SHP77 treated with DMSO at 0.1 percent for 48 hours (cell line): ENCODE results near the gene COL2A1.

Experiments
- DNase-seq: peaks from one replicate; lab custom pipeline; 2025; lab: John Stamatoyannopoulos, UW

Gene COL2A1

DNA sequence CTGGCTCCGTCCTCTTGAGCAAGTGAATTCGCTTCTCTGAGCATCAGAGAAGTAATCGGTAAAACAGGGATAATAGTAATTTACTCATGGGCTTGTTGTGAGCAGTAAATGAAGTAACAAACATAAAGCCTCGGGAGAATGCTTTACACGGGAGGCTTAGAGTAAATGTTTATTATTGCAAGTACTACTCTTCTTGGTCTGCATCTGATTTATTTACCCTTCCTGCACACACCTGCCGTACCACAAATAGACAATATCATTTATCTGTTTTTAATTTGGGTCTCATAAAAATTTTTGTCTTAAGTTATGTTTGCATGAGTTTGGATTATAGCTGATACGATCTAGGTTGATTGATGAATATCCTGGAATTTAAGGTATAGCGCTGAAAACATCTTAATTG is 7.8 kb upstream of the COL2A1 start:
- no peak for DNase-seq

DNA sequence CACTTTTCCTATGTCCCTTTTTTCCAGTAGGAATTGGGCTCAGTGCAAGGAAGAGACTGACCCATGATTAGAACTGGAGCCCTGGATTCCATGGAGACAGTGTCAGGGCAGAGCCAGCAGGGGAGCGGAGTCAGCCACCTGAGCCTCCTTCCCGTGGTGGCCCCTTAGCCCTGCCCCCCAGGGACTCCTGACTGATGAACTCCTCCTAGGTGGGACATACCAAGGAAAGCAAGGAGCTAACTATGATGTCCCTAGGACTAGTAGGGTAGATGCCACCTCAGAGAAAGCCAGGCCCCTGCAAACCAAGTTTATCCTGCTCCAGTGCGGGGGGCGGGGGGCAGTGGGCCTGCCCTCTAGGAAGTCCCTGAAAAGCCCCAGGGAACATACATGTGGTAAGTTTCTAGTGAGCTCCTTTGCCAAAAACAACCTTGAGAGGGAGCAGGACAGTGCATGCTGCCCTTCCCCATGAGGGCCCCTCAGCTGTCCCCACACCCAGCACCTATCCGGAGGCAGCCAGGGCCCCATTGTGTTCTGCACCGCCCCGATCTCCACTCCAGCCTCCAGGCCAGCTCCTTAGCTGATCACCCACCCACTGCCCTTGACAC is 6.2 kb upstream of the COL2A1 start:
- no peak for DNase-seq

DNA sequence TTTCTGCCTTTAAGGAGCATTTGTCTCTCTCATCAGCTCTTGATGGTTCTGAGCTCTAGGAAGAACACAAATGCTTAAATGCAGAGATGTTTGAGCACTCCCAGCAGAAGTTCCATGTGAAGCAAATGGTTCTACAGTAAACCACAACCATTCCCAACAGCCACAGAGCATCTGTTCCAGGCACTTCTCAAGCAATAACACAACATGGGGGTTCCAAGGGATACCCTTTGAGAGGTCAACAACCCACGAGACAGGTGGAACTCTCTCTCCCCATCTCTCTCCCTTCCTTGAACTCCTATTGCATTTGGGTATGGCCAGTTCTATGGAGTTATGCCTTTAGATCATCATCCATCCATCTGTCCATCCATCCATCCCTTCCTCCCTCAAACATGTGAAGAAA is 5.2 kb upstream of the COL2A1 start:
- DNase-seq: no peak

DNA sequence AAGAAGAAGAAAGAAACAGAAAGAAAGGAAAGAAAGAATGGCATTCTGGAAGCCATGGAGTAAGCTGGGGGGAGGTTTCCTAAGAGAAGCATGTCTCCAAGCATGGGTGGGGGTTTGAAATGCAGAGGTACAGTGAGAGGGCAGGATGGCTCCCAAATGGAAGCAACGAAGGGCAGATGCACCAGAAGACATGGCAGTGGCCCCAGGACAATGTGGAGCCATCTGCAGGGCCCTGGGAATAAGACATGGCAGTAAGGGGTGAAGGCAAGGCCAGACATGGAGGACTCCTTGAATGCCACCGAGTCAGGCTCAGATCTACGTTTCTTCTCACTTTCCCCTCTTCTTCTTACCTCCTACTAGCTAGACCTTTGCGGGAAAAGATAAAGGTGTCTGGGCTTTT is 4.7 kb upstream of the COL2A1 start:
- no peak for DNase-seq

- no peak for DNase-seq
Observed at GRCh38 chr12:48008349-48008748, 4.1 kb upstream of the COL2A1 start.

DNA sequence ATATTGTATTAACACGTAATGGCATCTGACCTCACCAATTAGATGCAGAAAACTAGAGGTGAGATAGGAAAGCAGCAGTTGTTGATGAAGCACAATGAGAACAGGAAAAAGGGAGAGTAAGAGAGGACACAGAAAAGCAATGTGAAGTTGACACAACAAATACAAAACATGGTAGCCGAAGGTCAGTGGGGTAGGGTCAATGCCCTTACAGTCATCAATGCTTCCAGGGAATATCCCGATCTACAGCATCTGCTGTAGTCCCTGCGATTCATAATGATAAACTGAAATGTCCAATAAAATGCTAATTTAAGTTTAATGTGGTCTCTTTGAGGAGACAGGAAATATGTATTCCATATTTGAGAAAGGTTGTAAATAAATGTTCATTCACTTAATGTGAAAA is 2.9 kb upstream of the COL2A1 start:
- no peak for DNase-seq

GRCh38 chr12:48005750-48006021 is 1.4 kb upstream of the COL2A1 start:
- DNase-seq: no peak

DNA sequence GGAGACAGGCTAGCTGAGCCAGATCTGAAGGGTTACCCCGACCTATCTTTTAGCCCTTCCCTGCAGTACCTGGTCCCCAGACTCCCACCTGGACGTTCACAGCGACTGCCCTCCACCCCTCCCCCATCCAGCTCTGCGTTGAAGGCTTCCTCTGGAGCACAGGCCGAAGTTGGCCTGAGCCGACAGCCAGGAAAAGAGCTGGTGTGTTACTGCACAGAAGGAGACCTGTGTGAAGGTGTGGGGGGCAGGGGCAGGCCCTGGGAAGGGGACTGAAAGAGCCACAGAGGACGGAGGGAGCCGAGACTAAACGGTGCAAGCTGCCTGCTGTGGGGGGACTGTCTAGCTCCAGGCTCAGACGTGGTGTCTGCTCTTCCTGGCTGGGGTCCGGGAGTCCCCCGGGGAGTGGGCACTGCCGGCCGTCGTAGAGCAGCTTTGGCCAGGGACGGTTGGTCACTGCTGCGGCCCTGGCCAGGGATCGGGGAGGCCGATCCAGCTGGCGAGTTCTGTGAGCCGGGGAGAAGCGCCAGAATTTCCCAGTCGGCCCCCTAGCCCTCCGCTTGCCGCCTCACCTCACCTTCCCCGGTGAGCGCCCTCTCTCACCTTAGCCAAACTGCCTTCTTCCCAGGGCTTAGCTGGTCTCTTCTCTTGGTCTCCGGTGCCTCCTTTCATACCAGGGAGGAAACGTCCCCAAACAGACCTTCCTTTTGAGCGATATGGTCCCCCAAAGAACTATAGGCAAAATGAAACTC is 899 bp upstream of the COL2A1 start:
- DNase-seq: no peak

GRCh38 chr12:48003226-48004052 is 837 bp downstream of the COL2A1 start:
- DNase-seq: no peak

DNA sequence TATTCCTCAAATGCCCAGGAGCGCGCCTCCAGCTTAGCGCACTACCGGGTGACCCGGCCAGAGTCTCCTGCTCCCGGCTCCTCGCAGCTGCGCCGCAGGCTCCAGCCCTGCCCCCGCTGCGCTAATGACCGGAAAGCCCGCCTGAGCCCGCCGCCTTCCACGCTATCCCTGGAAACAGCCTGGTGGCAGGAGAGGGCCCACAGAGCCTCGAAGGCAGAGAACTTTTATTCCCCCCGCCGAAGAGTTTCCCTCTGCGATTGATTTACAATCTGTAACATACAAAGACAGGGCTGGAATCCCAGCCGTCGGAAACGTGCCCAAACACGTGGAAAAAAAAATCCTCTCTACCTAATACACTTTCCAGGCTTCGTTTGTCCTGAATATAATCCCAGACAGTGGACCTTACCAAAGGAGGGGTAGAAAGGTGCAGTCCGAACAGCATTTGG is 1.5 kb downstream of the COL2A1 start:
- no peak for DNase-seq

- DNase-seq: no peak
Observed at GRCh38 chr12:48002414-48002730, 1.9 kb downstream of the COL2A1 start.

DNA sequence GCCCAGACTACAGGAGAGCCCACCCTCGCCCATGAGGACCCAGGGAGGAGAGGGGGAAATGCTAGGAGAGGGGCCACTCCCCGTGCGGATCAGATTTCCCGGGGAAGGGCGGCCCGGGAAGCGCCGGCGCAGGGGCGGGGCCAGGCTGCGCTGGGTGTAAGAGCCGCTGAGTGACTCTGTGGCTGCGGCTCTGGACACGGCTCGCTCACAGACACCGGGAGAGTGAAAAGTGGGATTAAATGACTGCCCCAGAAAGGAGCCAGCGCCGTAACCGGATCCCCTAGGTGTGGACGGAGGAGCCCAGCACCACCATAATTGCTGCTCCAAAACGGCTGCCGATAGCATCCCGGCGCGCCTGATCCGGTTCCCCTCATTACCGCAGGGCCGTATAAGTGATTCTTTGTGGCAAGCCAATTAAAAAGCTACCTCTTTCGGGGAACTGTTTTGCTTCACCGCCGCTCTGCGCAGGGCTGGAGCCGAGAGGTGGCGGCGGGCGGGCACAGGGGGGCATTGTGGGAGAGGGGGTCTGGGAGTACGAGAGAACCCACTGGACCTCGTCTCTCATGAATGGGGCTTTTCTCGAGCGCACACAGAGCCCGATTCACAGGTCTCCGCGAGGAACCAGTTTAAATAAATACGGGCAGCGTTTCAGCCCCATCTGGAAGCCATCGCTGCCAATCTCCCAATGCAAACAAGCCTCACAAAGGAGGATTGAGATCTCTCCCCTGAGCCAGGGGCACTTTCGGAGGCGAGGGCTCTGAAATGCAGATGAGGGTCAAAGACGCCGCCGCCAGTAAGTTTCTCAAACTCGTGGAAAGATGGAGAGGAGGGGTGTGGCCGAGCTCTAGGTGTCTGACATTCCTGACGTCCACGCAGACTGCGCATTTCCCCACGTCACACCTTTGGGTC is 2.5 kb downstream of the COL2A1 start:
- DNase-seq: no peak

DNA sequence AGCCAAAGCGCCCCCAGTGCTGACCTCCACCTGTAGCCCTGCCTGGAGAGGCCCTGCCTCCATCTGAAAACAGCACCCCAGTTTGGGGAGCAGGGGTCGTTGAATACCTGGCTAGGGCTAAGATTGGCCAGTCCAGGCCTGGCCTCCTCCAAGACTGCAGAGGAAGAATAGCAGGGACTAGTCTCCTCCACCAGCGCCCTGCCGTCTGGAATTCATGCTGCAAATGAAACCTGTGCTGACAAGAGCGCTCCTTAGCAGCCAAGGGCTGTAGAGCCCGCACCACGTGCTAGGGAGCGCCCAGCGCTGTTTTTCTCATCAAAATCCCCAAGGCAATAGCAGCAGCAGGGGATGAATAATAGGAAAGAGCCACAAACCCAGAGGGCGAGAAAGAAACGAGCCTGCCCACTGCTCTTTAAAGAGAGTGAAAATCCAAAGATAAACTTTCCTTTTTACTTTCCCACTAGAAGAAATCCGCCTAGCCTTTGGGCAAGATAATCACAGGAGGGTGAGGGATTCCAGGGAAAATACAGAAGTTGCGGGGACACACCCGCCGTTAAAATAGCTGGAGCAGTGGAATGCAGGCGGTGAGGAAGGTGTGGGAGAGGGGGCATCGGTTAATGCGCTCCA is 3.3 kb downstream of the COL2A1 start:
- no peak for DNase-seq

DNA sequence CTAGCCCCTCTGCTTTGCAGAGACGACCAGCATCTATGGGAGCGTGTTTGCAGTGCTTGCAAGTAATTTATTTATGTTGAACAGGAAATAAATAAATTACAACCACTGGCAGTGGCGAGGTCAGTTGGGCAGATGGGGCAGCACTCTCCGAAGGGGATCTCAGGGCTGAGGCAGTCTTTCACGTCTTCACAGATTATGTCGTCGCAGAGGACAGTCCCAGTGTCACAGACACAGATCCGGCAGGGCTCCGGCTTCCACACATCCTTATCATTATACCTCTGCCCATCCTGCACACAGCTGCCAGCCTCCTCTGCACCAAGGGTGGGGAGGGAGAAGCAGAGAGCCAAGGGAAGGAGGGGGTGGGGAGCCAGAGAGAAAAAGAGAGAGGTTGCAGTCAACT is 4.5 kb downstream of the COL2A1 start:
- DNase-seq: no peak

- DNase-seq: no peak
Observed at GRCh38 chr12:47997321-47997720, 7.0 kb downstream of the COL2A1 start.

DNA sequence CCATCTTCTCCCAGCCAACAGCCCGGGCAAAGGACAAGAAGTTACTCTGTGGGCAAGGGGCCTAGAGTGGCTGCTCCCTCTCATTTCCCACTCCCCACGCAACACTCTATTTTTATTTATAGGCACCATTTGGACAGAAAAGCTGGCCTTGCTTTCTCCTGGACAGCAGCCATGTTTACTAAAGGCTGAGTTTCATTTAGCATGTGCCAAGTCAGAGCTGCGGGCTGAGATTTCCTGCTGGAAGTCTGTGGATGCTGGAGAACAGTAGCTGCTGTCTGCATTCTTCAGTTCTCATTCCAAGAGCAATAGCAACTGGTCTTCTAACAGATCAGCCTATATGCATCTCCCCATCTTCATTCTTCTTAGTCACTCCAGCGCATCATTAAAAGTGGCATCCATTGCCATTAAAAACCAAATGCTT is 8.3 kb downstream of the COL2A1 start:
- DNase-seq: no peak

GRCh38 chr12:47993491-47993890 is 10.8 kb downstream of the COL2A1 start:
- no peak for DNase-seq

DNA sequence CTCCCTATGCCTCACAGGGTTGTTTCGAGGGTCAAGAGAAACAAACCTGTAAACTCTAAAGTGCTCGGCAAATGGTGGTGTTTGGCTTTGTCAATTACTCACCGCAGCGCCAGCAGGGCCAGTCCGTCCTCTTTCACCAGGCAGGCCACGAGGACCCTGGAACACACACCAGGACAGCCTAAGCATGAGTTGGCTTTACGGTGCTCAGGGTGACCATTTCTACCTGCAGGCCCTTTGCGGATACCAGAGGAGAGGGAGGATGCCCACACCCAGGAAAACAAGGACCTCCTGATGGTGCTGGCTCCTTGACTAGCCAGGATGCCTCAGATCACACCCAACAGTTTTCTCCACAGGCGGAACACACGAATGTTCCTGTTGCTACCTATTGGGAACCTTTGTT is 11.5 kb downstream of the COL2A1 start:
- no peak for DNase-seq

- no peak for DNase-seq
Observed at GRCh38 chr12:47991106-47992061, 12.9 kb downstream of the COL2A1 start.

GRCh38 chr12:47990351-47991105 is 13.7 kb downstream of the COL2A1 start:
- no peak for DNase-seq
